ENCODE measurements around the gene ENTPD2.

- TF ChIP-seq POLR2A (IDR thresholded peaks at IDR 0.05) (no peak), CTCF (IDR thresholded peaks at IDR 0.05 in 4 of 5, conservative IDR thresholded peaks at IDR 0.05 in 1 of 5) (no peak)
Measured at GRCh38 chr9:137023583-137023991, 30.3 kb downstream of the ENTPD2 start.
